CD4-positive, alpha-beta T cell (primary cell): ENCODE measurements around the gene NREP. TPM values are rescaled to one million over a fixed set of nuclear protein-coding genes. Genes with fewer than 3 reads are reported as not detected.

Experiments used
- ATAC-seq: fragments of 200-7000 bp; cut with Tn5 transposase; one replicate; pipeline ENCODE4 v1.10.0; 2022; ENCODE audit warnings: mild to moderate bottlenecking; ENCODE audit not compliant: poor library complexity
- CTCF ChIA-PET: fragments of 350-600 bp; sonication (Branson Sonifier 250); formaldehyde crosslinking; loops from one replicate; lab custom pipeline; 2021; ENCODE audit warnings: antibody characterized with exemption, inconsistent platforms; lab: Charles Lee
- POLR2A ChIA-PET: fragments of 350-600 bp; sonication (Branson Sonifier 250); formaldehyde crosslinking; loops from one replicate; lab custom pipeline; 2021; ENCODE audit warnings: antibody characterized with exemption, inconsistent platforms; lab: Charles Lee
- DNase-seq, 14 experiments: peaks; one replicate each; pipeline ENCODE4 v3.0.0-alpha.2; 2013 to 2020; ENCODE audit warnings: mixed read lengths in 2 of 14
- H3K27ac ChIP-seq, 2 donors: one replicate each; pipeline versions ENCODE4 v1.5.1 to v1.7.0; 2013; ENCODE audit warnings: low read length in 2 of 2, low read depth in 1 of 2, mild to moderate bottlenecking in 1 of 2
- H3K27me3 ChIP-seq, 2 experiments: 1 replicate in 1 of 2; 2 replicates in 1 of 2; pipeline versions ENCODE4 v1.6.1 to v1.7.0; 2013; ENCODE audit warnings: low read length in 2 of 2, control low read depth in 1 of 2, mild to moderate bottlenecking in 1 of 2, moderate library complexity in 1 of 2; ENCODE audit not compliant: insufficient read depth in 2 of 2, control insufficient read depth in 1 of 2
- H3K36me3 ChIP-seq: one replicate; pipeline ENCODE4 v1.6.1; 2013; ENCODE audit warnings: low read length, control low read depth; ENCODE audit not compliant: insufficient read depth
- H3K4me1 ChIP-seq: one replicate; pipeline ENCODE4 v1.6.1; 2013; ENCODE audit warnings: low read length, control low read depth; ENCODE audit not compliant: insufficient read depth
- H3K4me3 ChIP-seq: one replicate; pipeline ENCODE4 v1.5.1; 2013; ENCODE audit warnings: mild to moderate bottlenecking, low read length, moderate library complexity
- H3K9me3 ChIP-seq, 2 experiments: 1 replicate in 1 of 2; 2 replicates in 1 of 2; pipeline versions ENCODE4 v1.6.1 to v1.7.0; 2013; ENCODE audit warnings: low read length in 2 of 2, mild to moderate bottlenecking in 2 of 2, control low read depth in 1 of 2, moderate library complexity in 1 of 2; ENCODE audit not compliant: control insufficient read depth in 1 of 2, insufficient read depth in 1 of 2
- H3K27ac Mint-ChIP-seq: one replicate; pipeline ENCODE4 v1.8.0; 2020; ENCODE audit warnings: mixed read lengths
- H3K27me3 Mint-ChIP-seq: one replicate; pipeline ENCODE4 v1.8.0; 2021; ENCODE audit warnings: mixed read lengths
- H3K36me3 Mint-ChIP-seq: one replicate; pipeline ENCODE4 v1.8.0; 2021; ENCODE audit warnings: low read depth, mixed read lengths
- H3K4me1 Mint-ChIP-seq: one replicate; pipeline ENCODE4 v1.8.0; 2021; ENCODE audit warnings: low read depth, mixed read lengths
- H3K4me3 Mint-ChIP-seq: one replicate; pipeline ENCODE4 v1.8.0; 2020; ENCODE audit warnings: mild to moderate bottlenecking, mixed read lengths
- H3K9me3 Mint-ChIP-seq: one replicate; pipeline ENCODE4 v1.8.0; 2020; ENCODE audit warnings: mixed read lengths
- intact Hi-C, 2 experiments: fragments of 100-400 bp; cut with DNase I in 1 of 2; cut with micrococcal nuclease in 1 of 2; formaldehyde crosslinking; loops; one replicate each; pipeline versions ENCODE4 v1.15.1 to v1.9.0; 2023 to 2025; cut with DNase I, micrococcal nuclease
- total RNA-seq, 174 experiments: library from RNA in 2 of 174; stranded (reverse) in 2 of 174; gene quantifications; one replicate each; pipeline ENCODE4 v1.2.3 and lab custom pipeline; 2021 to 2026
- TF ChIP-seq, protein P1 (sequence below): fragments of 200-600 bp; IDR thresholded peaks from one replicate; pipeline ENCODE4 v1.8.0; 2022; ENCODE audit warnings: antibody characterized with exemption, mild to moderate bottlenecking

Gene NREP
- total RNA-seq, 2 experiments from 2014 or later, result 2.3 to 2.9 TPM

DNA sequence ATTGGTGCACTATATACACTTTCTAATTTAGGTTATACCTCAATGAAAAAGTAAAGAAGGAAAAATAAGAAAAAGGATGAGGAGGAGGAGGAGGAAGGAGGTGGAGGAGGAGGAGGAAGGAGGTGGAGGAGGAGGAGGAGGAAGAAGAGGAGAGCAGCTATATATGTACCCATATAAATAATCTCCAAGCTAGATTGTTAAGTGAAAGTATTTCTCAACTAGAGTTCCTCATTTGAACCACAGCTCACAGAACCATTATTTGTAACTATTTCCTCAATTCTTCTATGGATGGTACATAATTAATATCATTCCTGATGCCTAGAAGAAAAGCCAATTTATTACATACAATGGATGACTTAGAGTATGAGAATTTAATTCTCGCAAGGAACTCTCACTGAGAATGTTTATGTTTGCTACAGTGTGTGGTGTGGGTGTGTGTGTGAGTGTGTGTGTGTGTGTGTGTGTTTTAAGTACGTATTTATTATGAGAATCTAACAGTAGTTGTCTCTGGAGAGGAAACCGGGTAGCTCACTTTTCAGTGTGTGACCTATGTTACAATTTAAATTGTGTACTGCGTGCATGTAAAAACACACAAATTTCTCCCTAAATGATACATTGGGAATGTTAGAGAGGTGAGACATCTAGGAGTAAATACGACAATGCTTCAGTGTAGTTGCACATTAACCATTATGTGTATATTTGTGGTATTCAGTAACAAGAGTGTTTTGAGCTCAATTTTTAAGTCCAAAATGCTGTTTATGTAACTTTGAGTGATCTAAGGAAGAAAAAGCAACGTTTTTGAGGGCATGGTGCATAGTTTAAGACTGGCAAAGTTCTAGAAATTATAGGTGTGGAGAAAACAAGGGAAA lies 20.2 kb upstream of the NREP start:
- H3K27ac Mint-ChIP-seq, result no peak overlapping the region
- H3K27me3 Mint-ChIP-seq, result peaks cover 4% of the 10 kb centered on the region
- Histone ChIP-seq H3K27me3 (peaks cover 0 to 2% of the 10 kb centered on the region in 2 experiments), H3K27ac (no peak overlapping the region), H3K9me3 (no peaks in the 10 kb centered on the region), H3K4me1 (no peaks in the 10 kb centered on the region), H3K4me3 (no peak overlapping the region), H3K36me3 (no peaks in the 10 kb centered on the region)
- H3K9me3 Mint-ChIP-seq, result no peaks in the 10 kb centered on the region
- DNase-seq, result no peak
- no peaks in the 10 kb centered on the region for H3K36me3 Mint-ChIP-seq
- no peak overlapping the region for H3K4me3 Mint-ChIP-seq
- TF ChIP-seq, protein P1, sequence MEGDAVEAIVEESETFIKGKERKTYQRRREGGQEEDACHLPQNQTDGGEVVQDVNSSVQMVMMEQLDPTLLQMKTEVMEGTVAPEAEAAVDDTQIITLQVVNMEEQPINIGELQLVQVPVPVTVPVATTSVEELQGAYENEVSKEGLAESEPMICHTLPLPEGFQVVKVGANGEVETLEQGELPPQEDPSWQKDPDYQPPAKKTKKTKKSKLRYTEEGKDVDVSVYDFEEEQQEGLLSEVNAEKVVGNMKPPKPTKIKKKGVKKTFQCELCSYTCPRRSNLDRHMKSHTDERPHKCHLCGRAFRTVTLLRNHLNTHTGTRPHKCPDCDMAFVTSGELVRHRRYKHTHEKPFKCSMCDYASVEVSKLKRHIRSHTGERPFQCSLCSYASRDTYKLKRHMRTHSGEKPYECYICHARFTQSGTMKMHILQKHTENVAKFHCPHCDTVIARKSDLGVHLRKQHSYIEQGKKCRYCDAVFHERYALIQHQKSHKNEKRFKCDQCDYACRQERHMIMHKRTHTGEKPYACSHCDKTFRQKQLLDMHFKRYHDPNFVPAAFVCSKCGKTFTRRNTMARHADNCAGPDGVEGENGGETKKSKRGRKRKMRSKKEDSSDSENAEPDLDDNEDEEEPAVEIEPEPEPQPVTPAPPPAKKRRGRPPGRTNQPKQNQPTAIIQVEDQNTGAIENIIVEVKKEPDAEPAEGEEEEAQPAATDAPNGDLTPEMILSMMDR, result no peak
- CTCF ChIA-PET, result no interaction called here
- POLR2A ChIA-PET, result no interaction called here
- intact Hi-C loops, result no loop called here
- ATAC-seq, result no peak
- no peaks in the 10 kb centered on the region for H3K4me1 Mint-ChIP-seq

DNA sequence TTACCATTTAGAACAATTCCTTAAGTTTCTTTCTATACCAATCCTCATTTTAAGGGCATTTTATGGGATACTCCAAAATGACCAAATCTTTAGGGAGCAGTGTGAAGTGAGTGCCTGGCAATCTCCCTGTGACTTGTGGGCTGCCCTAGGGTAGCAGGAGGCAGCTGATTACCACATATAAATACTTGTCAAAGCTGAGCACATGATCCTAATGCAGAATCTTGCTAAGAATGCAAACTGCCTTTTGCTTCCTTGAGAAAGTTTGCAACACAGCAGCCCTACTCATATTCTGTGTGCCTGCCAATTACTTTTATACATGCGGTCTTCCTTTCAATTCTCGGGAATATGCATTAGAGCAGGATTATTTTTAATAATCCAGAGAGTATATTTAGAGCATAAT lies 18.2 kb upstream of the NREP start:
- Mint-ChIP-seq H3K9me3 (no peaks in the 10 kb centered on the region), H3K27ac (no peak overlapping the region), H3K27me3 (peaks cover 4% of the 10 kb centered on the region), H3K4me1 (no peaks in the 10 kb centered on the region), H3K36me3 (no peaks in the 10 kb centered on the region), H3K4me3 (no peak overlapping the region)
- Histone ChIP-seq H3K36me3 (no peaks in the 10 kb centered on the region), H3K27me3 (peaks cover 0 to 2% of the 10 kb centered on the region in 2 experiments), H3K9me3 (no peaks in the 10 kb centered on the region), H3K27ac (no peak overlapping the region), H3K4me3 (no peak overlapping the region), H3K4me1 (no peaks in the 10 kb centered on the region)
- no peak for DNase-seq
- TF ChIP-seq, protein P1, result no peak
- no peak for ATAC-seq
- ChIA-PET POLR2A (no interaction called here), CTCF (no interaction called here)
- intact Hi-C loops, result no loop called here

DNA sequence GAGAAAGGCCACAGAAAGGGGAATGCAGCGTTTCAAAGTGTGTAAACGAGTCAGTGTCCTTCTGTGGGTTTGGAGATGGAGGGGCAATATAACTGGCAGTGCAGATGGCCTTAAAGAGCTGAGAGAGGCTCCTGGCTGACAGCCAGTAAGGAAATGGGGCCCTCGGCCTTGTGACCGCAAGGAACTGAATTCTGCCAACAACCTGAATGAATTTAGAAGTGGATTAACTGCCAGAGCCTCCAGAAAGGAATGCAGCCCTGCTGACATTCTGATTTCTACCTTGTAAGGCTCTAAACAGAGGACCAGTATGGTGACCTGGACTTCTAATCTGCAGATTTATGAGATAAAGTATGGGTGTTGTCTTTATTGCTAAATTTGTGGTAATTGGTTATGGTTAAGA lies 17.5 kb upstream of the NREP start:
- ChIA-PET CTCF (no interaction called here), POLR2A (no interaction called here)
- Histone ChIP-seq H3K4me3 (no peak overlapping the region), H3K27me3 (peaks cover 0 to 2% of the 10 kb centered on the region in 2 experiments), H3K27ac (no peak overlapping the region), H3K4me1 (no peaks in the 10 kb centered on the region), H3K9me3 (no peaks in the 10 kb centered on the region), H3K36me3 (no peaks in the 10 kb centered on the region)
- H3K4me3 Mint-ChIP-seq, result no peak overlapping the region
- peaks cover 4% of the 10 kb centered on the region for H3K27me3 Mint-ChIP-seq
- DNase-seq (no peak), ATAC-seq (no peak)
- no peaks in the 10 kb centered on the region for H3K9me3 Mint-ChIP-seq
- intact Hi-C loops, result no loop called here
- no peak overlapping the region for H3K27ac Mint-ChIP-seq
- H3K4me1 Mint-ChIP-seq, result no peaks in the 10 kb centered on the region
- TF ChIP-seq, protein P1, result no peak
- H3K36me3 Mint-ChIP-seq, result no peaks in the 10 kb centered on the region
